Ishikawa (cell line): Measurements from ENCODE around the gene CD207.

ENCODE experiments used
- CEBPB ChIP-seq: IDR thresholded peaks from 2 replicates; pipeline ENCODE4 v1.6.1; 2012
- CREB1 ChIP-seq: IDR thresholded peaks from 2 replicates; pipeline ENCODE4 v1.6.1; 2012; ENCODE audit warnings: low read depth
- EGR1 ChIP-seq: IDR thresholded peaks from 2 replicates; pipeline ENCODE4 v1.6.1; 2012
- EP300 ChIP-seq: IDR thresholded peaks from 2 replicates; pipeline ENCODE4 v1.6.1; 2012; ENCODE audit warnings: borderline replicate concordance
- FOXM1 ChIP-seq: IDR thresholded peaks from 2 replicates; pipeline ENCODE4 v1.6.1; 2012; ENCODE audit warnings: low read depth, borderline replicate concordance
- MAX ChIP-seq: IDR thresholded peaks from 2 replicates; pipeline ENCODE4 v1.6.1; 2012
- NFIC ChIP-seq: IDR thresholded peaks from 2 replicates; pipeline ENCODE4 v1.6.1; 2012
- RAD21 ChIP-seq: IDR thresholded peaks from 2 replicates; pipeline ENCODE4 v1.6.1; 2012; ENCODE audit warnings: low read depth
- TAF1 ChIP-seq: IDR thresholded peaks from 2 replicates; pipeline ENCODE4 v1.6.1; 2012; ENCODE audit warnings: low read depth, mild to moderate bottlenecking
- TCF12 ChIP-seq: IDR thresholded peaks from 2 replicates; pipeline ENCODE4 v1.6.1; 2012; ENCODE audit warnings: low read depth
- TEAD4 ChIP-seq: IDR thresholded peaks from 2 replicates; pipeline ENCODE4 v1.6.1; 2012
- USF1 ChIP-seq: IDR thresholded peaks from 2 replicates; pipeline ENCODE4 v1.6.1; 2012
- YY1 ChIP-seq: IDR thresholded peaks from 2 replicates; pipeline ENCODE4 v1.6.1; 2012; ENCODE audit warnings: low read depth
- ZBTB7A ChIP-seq: IDR thresholded peaks from 2 replicates; pipeline ENCODE4 v1.6.1; 2012; ENCODE audit warnings: low read depth
- TF ChIP-seq, protein P1 (sequence below): IDR thresholded peaks from 2 replicates; pipeline ENCODE4 v1.6.1; 2012; ENCODE audit warnings: low read depth, mild to moderate bottlenecking

The CD207 gene

DNA sequence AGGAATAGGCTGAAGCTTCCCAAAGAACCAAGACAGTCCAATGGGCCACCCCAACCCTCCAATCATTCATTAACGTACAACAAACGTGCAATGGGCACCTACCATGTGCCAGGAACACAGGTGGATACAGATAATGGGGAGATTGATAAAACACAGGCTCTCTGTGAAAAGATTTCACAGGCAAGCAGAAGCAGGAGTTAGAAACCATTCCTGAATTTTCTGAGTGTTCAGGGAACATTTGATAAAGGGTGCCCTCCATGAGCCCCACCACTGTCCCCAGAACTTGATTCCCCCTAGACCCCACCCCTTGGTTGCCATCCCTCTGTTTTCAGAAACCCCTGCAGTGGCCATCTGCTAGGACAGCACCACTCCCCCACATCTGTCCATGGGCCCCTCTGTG, 1.5 kb downstream of the CD207 start:
- TF ChIP-seq TEAD4 (no peak), MAX (no peak), CEBPB (no peak), EP300 (no peak), EGR1 (no peak), ZBTB7A (no peak), CREB1 (no peak), TAF1 (no peak), NFIC (no peak), TCF12 (no peak), FOXM1 (no peak), YY1 (no peak), RAD21 (no peak), USF1 (no peak)
- TF ChIP-seq, protein P1, sequence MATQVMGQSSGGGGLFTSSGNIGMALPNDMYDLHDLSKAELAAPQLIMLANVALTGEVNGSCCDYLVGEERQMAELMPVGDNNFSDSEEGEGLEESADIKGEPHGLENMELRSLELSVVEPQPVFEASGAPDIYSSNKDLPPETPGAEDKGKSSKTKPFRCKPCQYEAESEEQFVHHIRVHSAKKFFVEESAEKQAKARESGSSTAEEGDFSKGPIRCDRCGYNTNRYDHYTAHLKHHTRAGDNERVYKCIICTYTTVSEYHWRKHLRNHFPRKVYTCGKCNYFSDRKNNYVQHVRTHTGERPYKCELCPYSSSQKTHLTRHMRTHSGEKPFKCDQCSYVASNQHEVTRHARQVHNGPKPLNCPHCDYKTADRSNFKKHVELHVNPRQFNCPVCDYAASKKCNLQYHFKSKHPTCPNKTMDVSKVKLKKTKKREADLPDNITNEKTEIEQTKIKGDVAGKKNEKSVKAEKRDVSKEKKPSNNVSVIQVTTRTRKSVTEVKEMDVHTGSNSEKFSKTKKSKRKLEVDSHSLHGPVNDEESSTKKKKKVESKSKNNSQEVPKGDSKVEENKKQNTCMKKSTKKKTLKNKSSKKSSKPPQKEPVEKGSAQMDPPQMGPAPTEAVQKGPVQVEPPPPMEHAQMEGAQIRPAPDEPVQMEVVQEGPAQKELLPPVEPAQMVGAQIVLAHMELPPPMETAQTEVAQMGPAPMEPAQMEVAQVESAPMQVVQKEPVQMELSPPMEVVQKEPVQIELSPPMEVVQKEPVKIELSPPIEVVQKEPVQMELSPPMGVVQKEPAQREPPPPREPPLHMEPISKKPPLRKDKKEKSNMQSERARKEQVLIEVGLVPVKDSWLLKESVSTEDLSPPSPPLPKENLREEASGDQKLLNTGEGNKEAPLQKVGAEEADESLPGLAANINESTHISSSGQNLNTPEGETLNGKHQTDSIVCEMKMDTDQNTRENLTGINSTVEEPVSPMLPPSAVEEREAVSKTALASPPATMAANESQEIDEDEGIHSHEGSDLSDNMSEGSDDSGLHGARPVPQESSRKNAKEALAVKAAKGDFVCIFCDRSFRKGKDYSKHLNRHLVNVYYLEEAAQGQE, result no peak

- TF ChIP-seq TCF12, result no peak
- no peak for TF ChIP-seq RAD21
- no peak for TF ChIP-seq CEBPB
- TF ChIP-seq YY1, result no peak
- TF ChIP-seq TAF1, result no peak
- TF ChIP-seq, protein P1, result no peak
- no peak for TF ChIP-seq EGR1
- no peak for TF ChIP-seq EP300
- no peak for TF ChIP-seq CREB1
- TF ChIP-seq MAX, result no peak
- no peak for TF ChIP-seq FOXM1
- TF ChIP-seq USF1, result no peak
- TF ChIP-seq TEAD4, result no peak
- TF ChIP-seq ZBTB7A, result no peak
Observed at GRCh38 chr2:70833246-70833645, 2.4 kb downstream of the CD207 start.

- no peak for TF ChIP-seq FOXM1
Observed at GRCh38 chr2:70832386-70832785, 3.2 kb downstream of the CD207 start.

- no peak for TF ChIP-seq EGR1
- no peak for TF ChIP-seq CEBPB
- no peak for TF ChIP-seq RAD21
- no peak for TF ChIP-seq YY1
- no peak for TF ChIP-seq TCF12
- TF ChIP-seq USF1, result no peak
- TF ChIP-seq ZBTB7A, result no peak
- TF ChIP-seq, protein P1, result no peak
- TF ChIP-seq TAF1, result no peak
Observed at GRCh38 chr2:70831861-70832260, 3.8 kb downstream of the CD207 start.

GRCh38 chr2:70830366-70830765, 5.2 kb downstream of the CD207 start:
- TF ChIP-seq USF1 (no peak), FOXM1 (no peak), EP300 (no peak), CEBPB (no peak), YY1 (no peak), MAX (no peak), TAF1 (no peak), RAD21 (no peak)
